OCI-LY1 (cell line): ENCODE measurements around the gene DDX28.

ENCODE experiments used
- H2AFZ ChIP-seq: fragments of 200-600 bp; sonication (generic), shearing (Covaris generic); 2 replicates; pipeline ENCODE4 v1.6.0; 2014; ENCODE audit warnings: antibody characterized with exemption, mild to moderate bottlenecking, low read length
- H3F3A ChIP-seq: fragments of 200-600 bp; sonication (generic), shearing (Covaris generic); 2 replicates; pipeline ENCODE4 v1.6.0; 2014; ENCODE audit warnings: mild to moderate bottlenecking, antibody characterized with exemption, low read length, moderate library complexity; ENCODE audit not compliant: insufficient read depth
- H3K27ac ChIP-seq: fragments of 200-600 bp; sonication (generic); 2 replicates; pipeline ENCODE4 v1.5.1; 2014; ENCODE audit warnings: low read length, mixed run types, mild to moderate bottlenecking, low read depth; ENCODE audit not compliant: poor library complexity, severe bottlenecking
- H3K27me3 ChIP-seq: fragments of 200-600 bp; sonication (generic); 2 replicates; pipeline ENCODE4 v1.6.0; 2014; ENCODE audit warnings: antibody characterized with exemption, mild to moderate bottlenecking, low read length, moderate library complexity; ENCODE audit not compliant: insufficient read depth
- H3K36me3 ChIP-seq: fragments of 200-600 bp; sonication (generic); 2 replicates; pipeline ENCODE4 v1.6.1; 2014; ENCODE audit warnings: mild to moderate bottlenecking, antibody characterized with exemption, low read length, moderate library complexity, mixed read lengths; ENCODE audit not compliant: insufficient read depth
- H3K4me1 ChIP-seq: fragments of 200-600 bp; sonication (generic); 2 replicates; pipeline ENCODE4 v1.5.1; 2014; ENCODE audit warnings: mild to moderate bottlenecking, low read length, moderate library complexity; ENCODE audit not compliant: insufficient read depth, severe bottlenecking
- H3K4me2 ChIP-seq: fragments of 200-600 bp; sonication (generic), shearing (Covaris generic); 2 replicates; pipeline ENCODE4 v1.6.1; 2014; ENCODE audit warnings: low read length
- H3K4me3 ChIP-seq: fragments of 200-600 bp; sonication (generic); 2 replicates; pipeline ENCODE4 v1.5.1; 2014; ENCODE audit warnings: low read length, low read depth, mild to moderate bottlenecking, mixed read lengths; ENCODE audit not compliant: poor library complexity, severe bottlenecking
- H3K79me2 ChIP-seq: fragments of 200-600 bp; shearing (Covaris generic); 2 replicates; pipeline ENCODE4 v1.6.1; 2016; ENCODE audit warnings: mixed run types, low read length, mixed read lengths; ENCODE audit not compliant: insufficient read depth
- H3K9ac ChIP-seq: fragments of 200-600 bp; sonication (generic), shearing (Covaris generic); 2 replicates; pipeline ENCODE4 v1.6.1; 2014; ENCODE audit warnings: mild to moderate bottlenecking, low read length, mixed read lengths
- H3K9me2 ChIP-seq: fragments of 200-600 bp; sonication (generic), shearing (Covaris generic); 2 replicates; pipeline ENCODE4 v1.6.1; 2014; ENCODE audit warnings: low read depth, mild to moderate bottlenecking, low read length, mixed read lengths
- H3K9me3 ChIP-seq: fragments of 200-600 bp; shearing (Covaris generic); 2 replicates; pipeline ENCODE4 v1.6.1; 2014; ENCODE audit warnings: low read length, mixed read lengths
- H4K20me1 ChIP-seq: fragments of 200-600 bp; sonication (generic), shearing (Covaris generic); 2 replicates; pipeline ENCODE4 v1.6.0; 2016; ENCODE audit warnings: mild to moderate bottlenecking, low read length; ENCODE audit not compliant: insufficient read depth
- EZH2 ChIP-seq: fragments of 200-600 bp; sonication (generic), shearing (Covaris generic); IDR thresholded peaks from 2 replicates; pipeline ENCODE4 v1.8.0; 2017; ENCODE audit warnings: borderline replicate concordance, mixed run types, mild to moderate bottlenecking, antibody characterized with exemption, low read length, moderate library complexity, mixed read lengths
- TF ChIP-seq, protein P1 (sequence below): fragments of 200-600 bp; sonication (generic), shearing (Covaris generic); IDR thresholded peaks from 2 replicates; pipeline ENCODE4 v1.5.1; 2017; ENCODE audit warnings: mild to moderate bottlenecking, antibody characterized with exemption, low read length, moderate library complexity, mixed read lengths

The DDX28 gene, protein sequence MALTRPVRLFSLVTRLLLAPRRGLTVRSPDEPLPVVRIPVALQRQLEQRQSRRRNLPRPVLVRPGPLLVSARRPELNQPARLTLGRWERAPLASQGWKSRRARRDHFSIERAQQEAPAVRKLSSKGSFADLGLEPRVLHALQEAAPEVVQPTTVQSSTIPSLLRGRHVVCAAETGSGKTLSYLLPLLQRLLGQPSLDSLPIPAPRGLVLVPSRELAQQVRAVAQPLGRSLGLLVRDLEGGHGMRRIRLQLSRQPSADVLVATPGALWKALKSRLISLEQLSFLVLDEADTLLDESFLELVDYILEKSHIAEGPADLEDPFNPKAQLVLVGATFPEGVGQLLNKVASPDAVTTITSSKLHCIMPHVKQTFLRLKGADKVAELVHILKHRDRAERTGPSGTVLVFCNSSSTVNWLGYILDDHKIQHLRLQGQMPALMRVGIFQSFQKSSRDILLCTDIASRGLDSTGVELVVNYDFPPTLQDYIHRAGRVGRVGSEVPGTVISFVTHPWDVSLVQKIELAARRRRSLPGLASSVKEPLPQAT

GRCh38 chr16:68022728-68023537 lies at the start of gene DDX28, which contains the start of gene DUS2:
Gene DDX28 (minus strand): TSS chr16:68023232. CDS start chr16:68023202, 30 bp downstream.
Gene DUS2 (plus strand): TSS chr16:68023284. CDS start chr16:68038024, 14,740 bp downstream.
- no peak for TF ChIP-seq EZH2
- TF ChIP-seq, protein P1, sequence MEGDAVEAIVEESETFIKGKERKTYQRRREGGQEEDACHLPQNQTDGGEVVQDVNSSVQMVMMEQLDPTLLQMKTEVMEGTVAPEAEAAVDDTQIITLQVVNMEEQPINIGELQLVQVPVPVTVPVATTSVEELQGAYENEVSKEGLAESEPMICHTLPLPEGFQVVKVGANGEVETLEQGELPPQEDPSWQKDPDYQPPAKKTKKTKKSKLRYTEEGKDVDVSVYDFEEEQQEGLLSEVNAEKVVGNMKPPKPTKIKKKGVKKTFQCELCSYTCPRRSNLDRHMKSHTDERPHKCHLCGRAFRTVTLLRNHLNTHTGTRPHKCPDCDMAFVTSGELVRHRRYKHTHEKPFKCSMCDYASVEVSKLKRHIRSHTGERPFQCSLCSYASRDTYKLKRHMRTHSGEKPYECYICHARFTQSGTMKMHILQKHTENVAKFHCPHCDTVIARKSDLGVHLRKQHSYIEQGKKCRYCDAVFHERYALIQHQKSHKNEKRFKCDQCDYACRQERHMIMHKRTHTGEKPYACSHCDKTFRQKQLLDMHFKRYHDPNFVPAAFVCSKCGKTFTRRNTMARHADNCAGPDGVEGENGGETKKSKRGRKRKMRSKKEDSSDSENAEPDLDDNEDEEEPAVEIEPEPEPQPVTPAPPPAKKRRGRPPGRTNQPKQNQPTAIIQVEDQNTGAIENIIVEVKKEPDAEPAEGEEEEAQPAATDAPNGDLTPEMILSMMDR: no peak
- Histone ChIP-seq H3K79me2 (peaks cover 13% of the 10 kb centered on the region), H3K4me2 (peak within 1 kb of the TSS; percentile 82), H4K20me1 (no peaks in the 10 kb centered on the region), H3K4me1 (peaks cover 24% of the 10 kb centered on the region), H3K27ac (peak within 1 kb of the TSS; percentile 44), H3K4me3 (peak within 1 kb of the TSS; percentile 89), H3K27me3 (no peaks in the 10 kb centered on the region), H2AFZ (no peak within 1 kb of the TSS), H3K36me3 (peaks cover 41% of the 10 kb centered on the region), H3F3A (no peaks in the 10 kb centered on the region), H3K9ac (peak within 1 kb of the TSS; percentile 94), H3K9me3 (no peaks in the 10 kb centered on the region), H3K9me2 (no peaks in the 10 kb centered on the region)

- Histone ChIP-seq H3K9me2 (no peaks in the 10 kb centered on the region), H3K36me3 (peaks cover 63% of the 10 kb centered on the region), H3K27me3 (no peaks in the 10 kb centered on the region), H3K27ac (no peak overlapping the region), H3K4me1 (peaks cover 37% of the 10 kb centered on the region), H4K20me1 (no peaks in the 10 kb centered on the region), H2AFZ (no peak overlapping the region), H3K9me3 (no peaks in the 10 kb centered on the region), H3K4me3 (no peak overlapping the region), H3F3A (no peaks in the 10 kb centered on the region), H3K4me2 (no peak overlapping the region), H3K79me2 (no peaks in the 10 kb centered on the region), H3K9ac (no peak overlapping the region)
- no peak for TF ChIP-seq EZH2
- TF ChIP-seq, protein P1: no peak
Measured at GRCh38 chr16:68072038-68072695, 49.1 kb upstream of the DDX28 start.

GRCh38 chr16:68071518-68071901 lies 48.5 kb upstream of the DDX28 start:
- Histone ChIP-seq H3K27me3 (no peaks in the 10 kb centered on the region), H3K36me3 (peaks cover 62% of the 10 kb centered on the region), H3K4me3 (no peak overlapping the region), H3K4me2 (0 out of 2 replicates have a peak overlapping the region, but pooled peaks have one; percentile 44), H4K20me1 (no peaks in the 10 kb centered on the region), H2AFZ (no peak overlapping the region), H3F3A (no peaks in the 10 kb centered on the region), H3K9me3 (no peaks in the 10 kb centered on the region), H3K4me1 (peaks cover 37% of the 10 kb centered on the region), H3K9ac (no peak overlapping the region), H3K9me2 (no peaks in the 10 kb centered on the region), H3K27ac (peak overlapping the region; percentile 64), H3K79me2 (no peaks in the 10 kb centered on the region)
- TF ChIP-seq, protein P1: no peak
- no peak for TF ChIP-seq EZH2
